ENCODE results near the gene PTPRZ1. TPM values are rescaled to one million over a fixed set of nuclear protein-coding genes. Genes with fewer than 3 reads are reported as not detected.

PTPRZ1 gene
- total RNA-seq, 1 experiment from 2014 or later = 0.58 TPM

GRCh38 chr7:121879544-121879943 lies 6.6 kb downstream of the PTPRZ1 start:
- no peak overlapping the region for H3K27ac ChIP-seq (ENCODE audit: low read depth, low read length, poor library complexity, severe bottlenecking)
- intact Hi-C loops (cut with micrococcal nuclease; ENCODE audit: unreplicated experiment) = no loop called here
- H3K4me1 ChIP-seq (ENCODE audit: insufficient read depth, low read length, poor library complexity, severe bottlenecking) = no peaks in the 10 kb centered on the region
- peaks cover 71% of the 10 kb centered on the region for H3K27me3 ChIP-seq (replicated peaks; ENCODE audit: insufficient read depth, low read depth, low read length, poor library complexity)
- H3K36me3 ChIP-seq (ENCODE audit: insufficient read depth, low read length, poor library complexity, severe bottlenecking) = no peaks in the 10 kb centered on the region
- BruUV-seq (replicated peaks) = no TSS peak
- TF ChIP-seq EZH2 (IDR thresholded peaks at IDR 0.05; ENCODE audit: borderline replicate concordance, low read depth, low read length, poor library complexity, severe bottlenecking) = no peak
- no peaks in the 10 kb centered on the region for H3K9me3 ChIP-seq (ENCODE audit: low read depth, low read length, poor library complexity, severe bottlenecking)
- DNase-seq (ENCODE audit: low spot score) = no peak
- ChIA-PET POLR2A (ENCODE audit: low non-redundant PET) (no interaction called here), CTCF (no interaction called here)
- no peak overlapping the region for H3K4me3 ChIP-seq (ENCODE audit: low read depth, low read length, poor library complexity, severe bottlenecking)

GRCh38 chr7:121882731-121883130 lies 9.8 kb downstream of the PTPRZ1 start:
- Histone ChIP-seq H3K9me3 (ENCODE audit: low read depth, low read length, poor library complexity, severe bottlenecking) (no peaks in the 10 kb centered on the region), H3K27ac (ENCODE audit: low read depth, low read length, poor library complexity, severe bottlenecking) (no peak overlapping the region), H3K36me3 (ENCODE audit: insufficient read depth, low read length, poor library complexity, severe bottlenecking) (no peaks in the 10 kb centered on the region), H3K27me3 (replicated peaks; ENCODE audit: insufficient read depth, low read depth, low read length, poor library complexity) (peaks cover 41% of the 10 kb centered on the region), H3K4me3 (ENCODE audit: low read depth, low read length, poor library complexity, severe bottlenecking) (no peak overlapping the region), H3K4me1 (ENCODE audit: insufficient read depth, low read length, poor library complexity, severe bottlenecking) (no peaks in the 10 kb centered on the region)
- ChIA-PET CTCF (no interaction called here), POLR2A (ENCODE audit: low non-redundant PET) (no interaction called here)
- intact Hi-C loops (cut with micrococcal nuclease; ENCODE audit: unreplicated experiment) = no loop called here
- no peak for DNase-seq (ENCODE audit: low spot score)
- no TSS peak for BruUV-seq (replicated peaks)
- TF ChIP-seq EZH2 (IDR thresholded peaks at IDR 0.05; ENCODE audit: borderline replicate concordance, low read depth, low read length, poor library complexity, severe bottlenecking) (no peak), CTCF (conservative IDR thresholded peaks at IDR 0.05; ENCODE audit: low read depth, low read length) (no peak)

GRCh38 chr7:121885166-121885920 lies 12.4 kb downstream of the PTPRZ1 start:
- Histone ChIP-seq H3K4me1 (ENCODE audit: insufficient read depth, low read length, poor library complexity, severe bottlenecking) (no peaks in the 10 kb centered on the region), H3K4me3 (ENCODE audit: low read depth, low read length, poor library complexity, severe bottlenecking) (no peak overlapping the region), H3K9me3 (ENCODE audit: low read depth, low read length, poor library complexity, severe bottlenecking) (no peaks in the 10 kb centered on the region), H3K27ac (ENCODE audit: low read depth, low read length, poor library complexity, severe bottlenecking) (no peak overlapping the region), H3K36me3 (ENCODE audit: insufficient read depth, low read length, poor library complexity, severe bottlenecking) (no peaks in the 10 kb centered on the region), H3K27me3 (replicated peaks; ENCODE audit: insufficient read depth, low read depth, low read length, poor library complexity) (peaks cover 25% of the 10 kb centered on the region)
- no peak for DNase-seq (ENCODE audit: low spot score)
- POLR2A ChIA-PET (ENCODE audit: low non-redundant PET) = no interaction called here
- intact Hi-C loops (cut with micrococcal nuclease; ENCODE audit: unreplicated experiment) = no loop called here
- BruUV-seq (replicated peaks) = no TSS peak
- CTCF ChIA-PET = no interaction called here
- TF ChIP-seq EZH2 (IDR thresholded peaks at IDR 0.05; ENCODE audit: borderline replicate concordance, low read depth, low read length, poor library complexity, severe bottlenecking) (no peak), CTCF (conservative IDR thresholded peaks at IDR 0.05; ENCODE audit: low read depth, low read length) (no peak)

GRCh38 chr7:121887634-121888033 lies 14.7 kb downstream of the PTPRZ1 start:
- TF ChIP-seq CTCF (conservative IDR thresholded peaks at IDR 0.05; ENCODE audit: low read depth, low read length) (no peak), EZH2 (IDR thresholded peaks at IDR 0.05; ENCODE audit: borderline replicate concordance, low read depth, low read length, poor library complexity, severe bottlenecking) (no peak)
- H3K27ac ChIP-seq (ENCODE audit: low read depth, low read length, poor library complexity, severe bottlenecking) = no peak overlapping the region
- H3K4me1 ChIP-seq (ENCODE audit: insufficient read depth, low read length, poor library complexity, severe bottlenecking) = no peaks in the 10 kb centered on the region
- H3K27me3 ChIP-seq (replicated peaks; ENCODE audit: insufficient read depth, low read depth, low read length, poor library complexity) = peaks cover 7% of the 10 kb centered on the region
- CTCF ChIA-PET = no interaction called here
- no peak overlapping the region for H3K4me3 ChIP-seq (ENCODE audit: low read depth, low read length, poor library complexity, severe bottlenecking)
- no peaks in the 10 kb centered on the region for H3K9me3 ChIP-seq (ENCODE audit: low read depth, low read length, poor library complexity, severe bottlenecking)
- H3K36me3 ChIP-seq (ENCODE audit: insufficient read depth, low read length, poor library complexity, severe bottlenecking) = no peaks in the 10 kb centered on the region
- DNase-seq (ENCODE audit: low spot score) = no peak
- intact Hi-C loops (cut with micrococcal nuclease; ENCODE audit: unreplicated experiment) = no loop called here
- BruUV-seq (replicated peaks) = no TSS peak
- POLR2A ChIA-PET (ENCODE audit: low non-redundant PET) = no interaction called here

All from A673 (cell line).